ENCODE measurements around the gene FAM210A. TPM values are rescaled to one million over a fixed set of nuclear protein-coding genes. Genes with fewer than 3 reads are reported as not detected.
"Not testable (repeated sequence)": the region's sequence is repeated elsewhere in the genome, so short reads cannot be mapped to it uniquely, and the experiment has no call there.

The FAM210A gene
- total RNA-seq, 6 experiments from 2014 or later: 9.3 to 21.9 (median 11.8) TPM

GRCh38 chr18:13758622-13759021, 32.3 kb upstream of the FAM210A start:
- 91% methylated on average over 1 of the region's 1 CpG for WGBS (ENCODE audit: insufficient coverage, low coverage, low lambda C conversion rate, missing lambda C conversion rate)
- Histone ChIP-seq H3K9me3 (no peaks in the 10 kb centered on the region), H3K27me3 (no peaks in the 10 kb centered on the region), H3K27ac (no peak overlapping the region), H3K4me3 (no peak overlapping the region), H3K4me1 (peaks cover 0 to 6% (median 2%) of the 10 kb centered on the region in 4 donors), H3K36me3 (peaks cover 0 to 14% (median 0%) of the 10 kb centered on the region in 4 donors)
- DNase-seq (no peak), ATAC-seq (no peak)
- no peak for TF ChIP-seq CTCF (IDR thresholded peaks at IDR 0.05)
- TF ChIP-seq POLR2A (IDR thresholded peaks at IDR 0.05): no peak
- intact Hi-C loops (cut with DNase I): no loop called here

GRCh38 chr18:13756671-13757070, 30.3 kb upstream of the FAM210A start:
- intact Hi-C loops (cut with DNase I): no loop called here
- H3K27me3 ChIP-seq: no peaks in the 10 kb centered on the region
- H3K4me1 ChIP-seq: peaks cover 0 to 6% (median 2%) of the 10 kb centered on the region in 4 donors
- peaks cover 0 to 27% (median 3%) of the 10 kb centered on the region in 4 donors for H3K36me3 ChIP-seq
- no peak for ATAC-seq
- TF ChIP-seq CTCF (IDR thresholded peaks at IDR 0.05) (no peak), POLR2A (IDR thresholded peaks at IDR 0.05) (no peak)
- H3K4me3 ChIP-seq: no peak overlapping the region
- H3K27ac ChIP-seq: peak overlapping the region in 1 of 3 donors; percentile 21
- no peaks in the 10 kb centered on the region for H3K9me3 ChIP-seq
- no peak for DNase-seq

- 29% methylated on average over 1 of the region's 2 CpGs for WGBS (ENCODE audit: insufficient coverage, low coverage, low lambda C conversion rate, missing lambda C conversion rate)
- no peak overlapping the region for H3K4me3 ChIP-seq
- intact Hi-C loops (cut with DNase I): no loop called here
- peaks cover 0 to 25% (median 3%) of the 10 kb centered on the region in 4 donors for H3K36me3 ChIP-seq
- H3K4me1 ChIP-seq: peaks cover 0 to 6% (median 2%) of the 10 kb centered on the region in 4 donors
- H3K9me3 ChIP-seq: no peaks in the 10 kb centered on the region
- DNase-seq: peak; percentile 49 to 89 (median 81)
- H3K27me3 ChIP-seq: no peaks in the 10 kb centered on the region
- TF ChIP-seq CTCF (IDR thresholded peaks at IDR 0.05) (no peak), POLR2A (IDR thresholded peaks at IDR 0.05) (no peak)
- ATAC-seq: peak; percentile 94 to 100 (median 99)
- peak overlapping the region in 2 of 3 donors; percentile 5 to 21 for H3K27ac ChIP-seq
Measured at GRCh38 chr18:13756261-13756660, 29.9 kb upstream of the FAM210A start.

GRCh38 chr18:13751599-13751998, 25.2 kb upstream of the FAM210A start:
- H3K4me3 ChIP-seq; H3K9me3 ChIP-seq; ATAC-seq; H3K27me3 ChIP-seq; intact Hi-C loops (cut with DNase I); H3K27ac ChIP-seq; DNase-seq; H3K4me1 ChIP-seq: not testable (repeated sequence)
- 100% methylated on average over 3 of the region's 3 CpGs for WGBS (ENCODE audit: insufficient coverage, low coverage, low lambda C conversion rate, missing lambda C conversion rate)
- peaks cover 0 to 36% (median 5%) of the 10 kb centered on the region in 4 donors for H3K36me3 ChIP-seq

GRCh38 chr18:13746633-13747032, 20.3 kb upstream of the FAM210A start:
- Histone ChIP-seq H3K36me3 (peaks cover 0 to 56% (median 13%) of the 10 kb centered on the region in 4 donors), H3K27me3 (no peaks in the 10 kb centered on the region), H3K4me1 (no peaks in the 10 kb centered on the region), H3K4me3 (no peak overlapping the region), H3K9me3 (no peaks in the 10 kb centered on the region), H3K27ac (no peak overlapping the region)
- WGBS (ENCODE audit: insufficient coverage, low coverage, low lambda C conversion rate, missing lambda C conversion rate): 97% methylated on average over 3 of the region's 3 CpGs
- TF ChIP-seq POLR2A (IDR thresholded peaks at IDR 0.05): no peak
- TF ChIP-seq CTCF (IDR thresholded peaks at IDR 0.05): no peak
- DNase-seq (no peak), ATAC-seq (no peak)
- intact Hi-C loops (cut with DNase I): no loop called here

All from right lobe of liver (tissue), 6 donors.